ENCODE results near the gene LRRC42.

Gene LRRC42

GRCh38 chr1:54011316-54012007 lies 65.3 kb downstream of the LRRC42 start:
- Histone ChIP-seq H3K9me2 (replicated peaks; ENCODE audit: insufficient read depth, low read length) (no peaks in the 10 kb centered on the region), H2AFZ (ENCODE audit: low read depth, low read length, severe bottlenecking) (no peak overlapping the region), H3K4me3 (ENCODE audit: insufficient read depth, low read length, poor library complexity, severe bottlenecking) (no peak overlapping the region), H3K27me3 (ENCODE audit: low read length) (no peaks in the 10 kb centered on the region), H4K20me1 (ENCODE audit: low read depth, low read length) (no peaks in the 10 kb centered on the region), H3K36me3 (ENCODE audit: low read length) (no peaks in the 10 kb centered on the region), H3F3A (ENCODE audit: insufficient read depth) (no peaks in the 10 kb centered on the region), H3K27ac (ENCODE audit: low read depth, low read length) (no peak overlapping the region), H3K9me3 (ENCODE audit: insufficient read depth, low read length) (no peaks in the 10 kb centered on the region), H3K9ac (ENCODE audit: low read length) (no peak overlapping the region), H3K4me2 (ENCODE audit: low read depth, low read length, poor library complexity, severe bottlenecking) (no peak overlapping the region), H3K79me2 (ENCODE audit: insufficient read depth, low read length) (no peaks in the 10 kb centered on the region)
- TF ChIP-seq CTCF (IDR thresholded peaks at IDR 0.05; ENCODE audit: insufficient read depth, low read length, poor library complexity, severe bottlenecking): no peak

- H4K20me1 ChIP-seq (ENCODE audit: low read depth, low read length): no peaks in the 10 kb centered on the region
- no peak overlapping the region for H3K4me2 ChIP-seq (ENCODE audit: low read depth, low read length, poor library complexity, severe bottlenecking)
- H3K9ac ChIP-seq (ENCODE audit: low read length): no peak overlapping the region
- no peaks in the 10 kb centered on the region for H3F3A ChIP-seq (ENCODE audit: insufficient read depth)
- no peak overlapping the region for H3K4me3 ChIP-seq (ENCODE audit: insufficient read depth, low read length, poor library complexity, severe bottlenecking)
- H3K79me2 ChIP-seq (ENCODE audit: insufficient read depth, low read length): no peaks in the 10 kb centered on the region
- no peaks in the 10 kb centered on the region for H3K36me3 ChIP-seq (ENCODE audit: low read length)
- H3K9me3 ChIP-seq (ENCODE audit: insufficient read depth, low read length): no peaks in the 10 kb centered on the region
- no peaks in the 10 kb centered on the region for H3K9me2 ChIP-seq (replicated peaks; ENCODE audit: insufficient read depth, low read length)
- no peak overlapping the region for H3K27ac ChIP-seq (ENCODE audit: low read depth, low read length)
- no peak for TF ChIP-seq EZH2phosphoT487 (conservative IDR thresholded peaks at IDR 0.05; ENCODE audit: low read length)
- TF ChIP-seq CTCF (IDR thresholded peaks at IDR 0.05; ENCODE audit: insufficient read depth, low read length, poor library complexity, severe bottlenecking): no peak
- H3K27me3 ChIP-seq (ENCODE audit: low read length): no peaks in the 10 kb centered on the region
- no peak overlapping the region for H2AFZ ChIP-seq (ENCODE audit: low read depth, low read length, severe bottlenecking)
Measured at GRCh38 chr1:54012008-54012325, 65.8 kb downstream of the LRRC42 start.

- H3K4me3 ChIP-seq (ENCODE audit: insufficient read depth, low read length, poor library complexity, severe bottlenecking): no peak overlapping the region
- no peaks in the 10 kb centered on the region for H3K9me2 ChIP-seq (replicated peaks; ENCODE audit: insufficient read depth, low read length)
- no peak overlapping the region for H3K27ac ChIP-seq (ENCODE audit: low read depth, low read length)
- H3K36me3 ChIP-seq (ENCODE audit: low read length): no peaks in the 10 kb centered on the region
- no peak overlapping the region for H2AFZ ChIP-seq (ENCODE audit: low read depth, low read length, severe bottlenecking)
- no peaks in the 10 kb centered on the region for H4K20me1 ChIP-seq (ENCODE audit: low read depth, low read length)
- no peak for TF ChIP-seq EZH2phosphoT487 (conservative IDR thresholded peaks at IDR 0.05; ENCODE audit: low read length)
- no peak for TF ChIP-seq CTCF (IDR thresholded peaks at IDR 0.05; ENCODE audit: insufficient read depth, low read length, poor library complexity, severe bottlenecking)
- H3K4me2 ChIP-seq (ENCODE audit: low read depth, low read length, poor library complexity, severe bottlenecking): no peak overlapping the region
- H3K79me2 ChIP-seq (ENCODE audit: insufficient read depth, low read length): no peaks in the 10 kb centered on the region
- H3F3A ChIP-seq (ENCODE audit: insufficient read depth): no peaks in the 10 kb centered on the region
- H3K9ac ChIP-seq (ENCODE audit: low read length): no peak overlapping the region
- no peaks in the 10 kb centered on the region for H3K9me3 ChIP-seq (ENCODE audit: insufficient read depth, low read length)
- no peaks in the 10 kb centered on the region for H3K27me3 ChIP-seq (ENCODE audit: low read length)
Measured at GRCh38 chr1:54012863-54013262, 66.7 kb downstream of the LRRC42 start.

All from SU-DHL-6 (cell line).